ENCODE data around the gene TMEM179B. TPM values are rescaled to one million over a fixed set of nuclear protein-coding genes. Genes with fewer than 3 reads are reported as not detected.

Gene TMEM179B
- total and polyA plus RNA-seq, 2 of the 13 experiments (the other 11 are each of a cell fraction or from before 2014, with no cell fraction given): 24.8 to 25.7 TPM

DNA sequence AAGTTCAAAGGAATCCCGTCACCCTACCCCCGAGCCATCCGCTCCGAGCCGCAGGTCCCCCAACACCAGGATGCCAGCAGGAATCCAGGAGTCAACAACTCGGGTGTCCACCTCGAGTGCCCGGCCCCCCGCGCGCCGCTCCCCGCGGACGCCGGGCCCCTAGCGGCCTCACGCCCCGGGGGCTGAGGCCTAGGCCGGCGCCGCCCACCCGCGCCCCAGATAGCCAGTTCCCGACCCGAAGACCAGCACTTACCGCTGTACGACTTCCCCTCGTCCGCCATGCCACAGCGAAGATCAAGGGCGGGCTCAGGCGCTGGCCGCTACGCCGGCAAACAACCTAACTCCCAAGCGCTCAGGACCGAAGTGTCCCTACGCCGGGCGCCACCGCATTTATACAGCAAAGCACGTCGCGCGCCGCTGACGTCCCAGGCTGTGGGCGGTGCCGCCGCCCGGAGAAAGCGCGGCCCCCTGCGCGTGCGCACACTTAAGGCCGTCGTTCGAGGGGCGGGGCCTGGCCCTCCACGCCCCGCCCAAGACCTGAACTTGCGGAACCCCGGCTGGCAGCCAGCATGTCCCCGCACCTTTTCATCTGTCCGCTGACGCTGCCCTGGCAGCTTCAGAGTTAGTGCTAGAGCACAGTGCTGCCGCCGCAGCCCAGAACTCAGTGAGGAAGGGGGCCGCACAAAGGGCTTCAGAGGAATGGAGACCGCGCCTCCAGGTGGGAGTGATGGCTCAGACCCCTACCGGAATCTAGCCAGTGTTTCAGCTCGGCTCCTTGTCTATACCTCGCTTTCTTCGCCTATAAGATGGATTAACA is 18.1 kb downstream of the TMEM179B start, which contains the start of gene NXF1 (continued):
- TF ChIP-seq, protein P1, sequence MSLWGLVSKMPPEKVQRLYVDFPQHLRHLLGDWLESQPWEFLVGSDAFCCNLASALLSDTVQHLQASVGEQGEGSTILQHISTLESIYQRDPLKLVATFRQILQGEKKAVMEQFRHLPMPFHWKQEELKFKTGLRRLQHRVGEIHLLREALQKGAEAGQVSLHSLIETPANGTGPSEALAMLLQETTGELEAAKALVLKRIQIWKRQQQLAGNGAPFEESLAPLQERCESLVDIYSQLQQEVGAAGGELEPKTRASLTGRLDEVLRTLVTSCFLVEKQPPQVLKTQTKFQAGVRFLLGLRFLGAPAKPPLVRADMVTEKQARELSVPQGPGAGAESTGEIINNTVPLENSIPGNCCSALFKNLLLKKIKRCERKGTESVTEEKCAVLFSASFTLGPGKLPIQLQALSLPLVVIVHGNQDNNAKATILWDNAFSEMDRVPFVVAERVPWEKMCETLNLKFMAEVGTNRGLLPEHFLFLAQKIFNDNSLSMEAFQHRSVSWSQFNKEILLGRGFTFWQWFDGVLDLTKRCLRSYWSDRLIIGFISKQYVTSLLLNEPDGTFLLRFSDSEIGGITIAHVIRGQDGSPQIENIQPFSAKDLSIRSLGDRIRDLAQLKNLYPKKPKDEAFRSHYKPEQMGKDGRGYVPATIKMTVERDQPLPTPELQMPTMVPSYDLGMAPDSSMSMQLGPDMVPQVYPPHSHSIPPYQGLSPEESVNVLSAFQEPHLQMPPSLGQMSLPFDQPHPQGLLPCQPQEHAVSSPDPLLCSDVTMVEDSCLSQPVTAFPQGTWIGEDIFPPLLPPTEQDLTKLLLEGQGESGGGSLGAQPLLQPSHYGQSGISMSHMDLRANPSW (CRISPR knock-in tag; IDR thresholded peaks at IDR 0.05; ENCODE audit: borderline replicate concordance): peak; percentile 19; the same call in 1 of the 2 replicates
- TF ChIP-seq CCDC6 (CRISPR knock-in tag; IDR thresholded peaks at IDR 0.05): peak; percentile 51; the same call in 1 of the 2 replicates
- no peak for TF ChIP-seq ZFP36 (IDR thresholded peaks at IDR 0.05; ENCODE audit: borderline replicate concordance, low read depth, low read length, partially characterized antibody)
- TF ChIP-seq, protein P2, sequence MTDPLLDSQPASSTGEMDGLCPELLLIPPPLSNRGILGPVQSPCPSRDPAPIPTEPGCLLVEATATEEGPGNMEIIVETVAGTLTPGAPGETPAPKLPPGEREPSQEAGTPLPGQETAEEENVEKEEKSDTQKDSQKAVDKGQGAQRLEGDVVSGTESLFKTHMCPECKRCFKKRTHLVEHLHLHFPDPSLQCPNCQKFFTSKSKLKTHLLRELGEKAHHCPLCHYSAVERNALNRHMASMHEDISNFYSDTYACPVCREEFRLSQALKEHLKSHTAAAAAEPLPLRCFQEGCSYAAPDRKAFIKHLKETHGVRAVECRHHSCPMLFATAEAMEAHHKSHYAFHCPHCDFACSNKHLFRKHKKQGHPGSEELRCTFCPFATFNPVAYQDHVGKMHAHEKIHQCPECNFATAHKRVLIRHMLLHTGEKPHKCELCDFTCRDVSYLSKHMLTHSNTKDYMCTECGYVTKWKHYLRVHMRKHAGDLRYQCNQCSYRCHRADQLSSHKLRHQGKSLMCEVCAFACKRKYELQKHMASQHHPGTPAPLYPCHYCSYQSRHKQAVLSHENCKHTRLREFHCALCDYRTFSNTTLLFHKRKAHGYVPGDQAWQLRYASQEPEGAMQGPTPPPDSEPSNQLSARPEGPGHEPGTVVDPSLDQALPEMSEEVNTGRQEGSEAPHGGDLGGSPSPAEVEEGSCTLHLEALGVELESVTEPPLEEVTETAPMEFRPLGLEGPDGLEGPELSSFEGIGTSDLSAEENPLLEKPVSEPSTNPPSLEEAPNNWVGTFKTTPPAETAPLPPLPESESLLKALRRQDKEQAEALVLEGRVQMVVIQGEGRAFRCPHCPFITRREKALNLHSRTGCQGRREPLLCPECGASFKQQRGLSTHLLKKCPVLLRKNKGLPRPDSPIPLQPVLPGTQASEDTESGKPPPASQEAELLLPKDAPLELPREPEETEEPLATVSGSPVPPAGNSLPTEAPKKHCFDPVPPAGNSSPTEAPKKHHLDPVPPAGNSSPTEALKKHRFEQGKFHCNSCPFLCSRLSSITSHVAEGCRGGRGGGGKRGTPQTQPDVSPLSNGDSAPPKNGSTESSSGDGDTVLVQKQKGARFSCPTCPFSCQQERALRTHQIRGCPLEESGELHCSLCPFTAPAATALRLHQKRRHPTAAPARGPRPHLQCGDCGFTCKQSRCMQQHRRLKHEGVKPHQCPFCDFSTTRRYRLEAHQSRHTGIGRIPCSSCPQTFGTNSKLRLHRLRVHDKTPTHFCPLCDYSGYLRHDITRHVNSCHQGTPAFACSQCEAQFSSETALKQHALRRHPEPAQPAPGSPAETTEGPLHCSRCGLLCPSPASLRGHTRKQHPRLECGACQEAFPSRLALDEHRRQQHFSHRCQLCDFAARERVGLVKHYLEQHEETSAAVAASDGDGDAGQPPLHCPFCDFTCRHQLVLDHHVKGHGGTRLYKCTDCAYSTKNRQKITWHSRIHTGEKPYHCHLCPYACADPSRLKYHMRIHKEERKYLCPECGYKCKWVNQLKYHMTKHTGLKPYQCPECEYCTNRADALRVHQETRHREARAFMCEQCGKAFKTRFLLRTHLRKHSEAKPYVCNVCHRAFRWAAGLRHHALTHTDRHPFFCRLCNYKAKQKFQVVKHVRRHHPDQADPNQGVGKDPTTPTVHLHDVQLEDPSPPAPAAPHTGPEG (CRISPR knock-in tag; IDR thresholded peaks at IDR 0.05): peak; percentile 92
- TF ChIP-seq, protein P3, sequence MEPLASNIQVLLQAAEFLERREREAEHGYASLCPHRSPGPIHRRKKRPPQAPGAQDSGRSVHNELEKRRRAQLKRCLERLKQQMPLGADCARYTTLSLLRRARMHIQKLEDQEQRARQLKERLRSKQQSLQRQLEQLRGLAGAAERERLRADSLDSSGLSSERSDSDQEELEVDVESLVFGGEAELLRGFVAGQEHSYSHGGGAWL (CRISPR knock-in tag; IDR thresholded peaks at IDR 0.05): peak; percentile 90
- TF ChIP-seq, protein P4, sequence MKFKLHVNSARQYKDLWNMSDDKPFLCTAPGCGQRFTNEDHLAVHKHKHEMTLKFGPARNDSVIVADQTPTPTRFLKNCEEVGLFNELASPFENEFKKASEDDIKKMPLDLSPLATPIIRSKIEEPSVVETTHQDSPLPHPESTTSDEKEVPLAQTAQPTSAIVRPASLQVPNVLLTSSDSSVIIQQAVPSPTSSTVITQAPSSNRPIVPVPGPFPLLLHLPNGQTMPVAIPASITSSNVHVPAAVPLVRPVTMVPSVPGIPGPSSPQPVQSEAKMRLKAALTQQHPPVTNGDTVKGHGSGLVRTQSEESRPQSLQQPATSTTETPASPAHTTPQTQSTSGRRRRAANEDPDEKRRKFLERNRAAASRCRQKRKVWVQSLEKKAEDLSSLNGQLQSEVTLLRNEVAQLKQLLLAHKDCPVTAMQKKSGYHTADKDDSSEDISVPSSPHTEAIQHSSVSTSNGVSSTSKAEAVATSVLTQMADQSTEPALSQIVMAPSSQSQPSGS (CRISPR knock-in tag; IDR thresholded peaks at IDR 0.05): peak; percentile 88
- TF ChIP-seq RFXANK (CRISPR knock-in tag; IDR thresholded peaks at IDR 0.05): 0 out of 2 replicates have a peak, but pooled peaks have one; percentile 19
- TF ChIP-seq STAT5B (CRISPR knock-in tag; IDR thresholded peaks at IDR 0.05): 0 out of 2 replicates have a peak, but pooled peaks have one; percentile 73
- TF ChIP-seq SETDB1 (CRISPR knock-in tag; IDR thresholded peaks at IDR 0.05; ENCODE audit: borderline replicate concordance): no peak
- TF ChIP-seq, protein P5, sequence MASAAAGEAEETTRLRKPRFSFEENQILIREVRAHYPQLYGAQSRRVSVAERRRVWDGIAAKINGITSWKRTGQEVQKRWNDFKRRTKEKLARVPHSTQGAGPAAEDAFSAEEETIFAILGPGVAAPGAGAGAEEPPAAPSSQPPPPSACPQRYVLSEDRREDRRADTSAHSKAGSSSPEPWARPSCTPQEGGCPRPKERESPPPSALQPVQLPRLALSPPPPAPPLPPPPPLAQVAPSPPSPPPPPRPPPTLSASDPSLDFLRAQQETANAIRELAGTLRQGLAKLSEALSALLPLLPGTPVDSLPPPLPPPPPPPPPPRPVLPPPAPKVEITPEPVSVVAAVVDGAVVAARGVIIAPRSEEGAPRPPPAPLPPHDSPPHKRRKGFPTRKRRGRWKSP (CRISPR knock-in tag; IDR thresholded peaks at IDR 0.05): peak; percentile 71
- peak; percentile 3; the same call in 1 of the 2 replicates for TF ChIP-seq TGIF2 (CRISPR knock-in tag; IDR thresholded peaks at IDR 0.05)
- peak; percentile 27; the same call in 1 of the 2 replicates for TF ChIP-seq ZNF772 (CRISPR knock-in tag; IDR thresholded peaks at IDR 0.05)
- peak; percentile 87 for TF ChIP-seq CBFB (CRISPR knock-in tag; IDR thresholded peaks at IDR 0.05)
- TF ChIP-seq ZNF841 (CRISPR knock-in tag; IDR thresholded peaks at IDR 0.05; ENCODE audit: borderline replicate concordance): no peak
- peak; percentile 33; the same call in 1 of the 2 replicates for TF ChIP-seq MAZ (IDR thresholded peaks at IDR 0.05; ENCODE audit: borderline replicate concordance, low read depth, low read length)
- TF ChIP-seq MAZ (CRISPR knock-in tag; IDR thresholded peaks at IDR 0.05; ENCODE audit: low read depth): peak; percentile 95
